Right lobe of liver (tissue), 6 donors: ENCODE results near the gene PHF14. TPM values are rescaled to one million over a fixed set of nuclear protein-coding genes. Genes with fewer than 3 reads are reported as not detected.
"Not testable (repeated sequence)": the region's sequence is repeated elsewhere in the genome, so short reads cannot be mapped to it uniquely, and the experiment has no call there.

Experiments
- ATAC-seq, 4 donors: fragments of 200-7000 bp; cut with Tn5 transposase; one replicate each; pipeline ENCODE4 v1.9.1; 2020; ENCODE audit warnings: mild to moderate bottlenecking in 4 of 4, moderate library complexity in 4 of 4
- DNase-seq, 3 donors: peaks; one replicate each; pipeline ENCODE4 v3.0.0-alpha.2; 2020
- H3K27ac ChIP-seq, 3 donors: fragments of 200-600 bp; one replicate each; pipeline ENCODE4 v1.8.0; 2022
- H3K27me3 ChIP-seq, 2 donors: fragments of 200-600 bp; one replicate each; pipeline ENCODE4 v1.8.0; 2022
- H3K36me3 ChIP-seq, 4 donors: fragments of 200-600 bp; sonication (generic) in 1 of 4; one replicate each; pipeline versions ENCODE4 v1.5.1 to v1.8.0; 2017 to 2022; ENCODE audit warnings: control low read depth in 1 of 4
- H3K4me1 ChIP-seq, 4 donors: fragments of 200-600 bp; sonication (generic) in 1 of 4; one replicate each; pipeline versions ENCODE4 v1.5.1 to v1.8.0; 2017 to 2022; ENCODE audit warnings: control low read depth in 1 of 4
- H3K4me3 ChIP-seq, 3 donors: fragments of 200-600 bp; one replicate each; pipeline ENCODE4 v1.8.0; 2022
- H3K9me3 ChIP-seq, 4 donors: fragments of 200-600 bp; sonication (generic) in 1 of 4; one replicate each; pipeline versions ENCODE4 v1.5.1 to v1.8.0; 2017 to 2022; ENCODE audit warnings: control low read depth in 1 of 4
- CTCF ChIP-seq, 4 donors: fragments of 200-600 bp in 3 of 4; fragments of 450-650 bp in 1 of 4; IDR thresholded peaks; one replicate each; pipeline versions ENCODE4 v1.5.1 to v1.8.0; 2016 to 2022; ENCODE audit warnings: antibody characterized with exemption in 4 of 4, mild to moderate bottlenecking in 2 of 4
- POLR2A ChIP-seq: fragments of 450-650 bp; IDR thresholded peaks from one replicate; pipeline ENCODE4 v1.6.1; 2017; ENCODE audit warnings: antibody characterized with exemption, mild to moderate bottlenecking
- WGBS: methylation state at CpG from one replicate; pipeline ENCODE4 v1.1.6; 2018; ENCODE audit warnings: low coverage, low lambda C conversion rate; ENCODE audit not compliant: insufficient coverage; ENCODE audit errors: missing lambda C conversion rate; 5-methylcytosine and 5-hydroxymethylcytosine counted together
- intact Hi-C, 2 donors: fragments of 100-400 bp; cut with DNase I; formaldehyde crosslinking; loops; one replicate each; pipeline versions ENCODE4 v1.11.2 to v1.14.1; 2022
- total RNA-seq, 6 experiments: library from RNA; depleted of rRNA in 2 of 6; stranded (reverse); fragments of >200 nt in 2 of 6; fragmentation: NEBNext Ultra II Directional in 3 of 6; extraction: Animal tissue kit (Norgen Biotek cat#: 25700) in 3 of 6; gene quantifications; one replicate each; pipeline versions ENCODE4 v1.1.0 to v1.2.4, GENCODE V29; 2016 to 2023
- donor health status: DM: no; HTN: yes; CAD: no.
- donor health status: DM: no; HTN: no; CAD: no.
- donor health status: DM: no; HTN: no; CAD: no.
- donor health status: DM: no; HTN: yes; CAD: no.
- donor health status: DM: no; HTN: yes; CAD: no.

PHF14 gene
- total RNA-seq, 6 experiments from 2014 or later, result 13.5 to 25.7 (median 16.7) TPM

GRCh38 chr7:10977113-10977512, 3.4 kb downstream of the PHF14 start:
- H3K4me1 ChIP-seq, result peaks cover 0 to 8% (median 2%) of the 10 kb centered on the region in 4 donors
- no peak overlapping the region for H3K4me3 ChIP-seq
- no peaks in the 10 kb centered on the region for H3K9me3 ChIP-seq
- intact Hi-C loops, result no loop called here
- no peaks in the 10 kb centered on the region for H3K36me3 ChIP-seq
- WGBS, result 74% methylated on average over 4 of the region's 4 CpGs
- no peaks in the 10 kb centered on the region for H3K27me3 ChIP-seq
- ATAC-seq (no peak), DNase-seq (no peak)
- TF ChIP-seq POLR2A (no peak), CTCF (IDR thresholded peaks at IDR 0.05) (no peak)
- no peak overlapping the region for H3K27ac ChIP-seq

GRCh38 chr7:10981317-10981716, 7.6 kb downstream of the PHF14 start:
- H3K9me3 ChIP-seq, result no peaks in the 10 kb centered on the region
- ATAC-seq (no peak), DNase-seq (no peak)
- H3K27ac ChIP-seq, result no peak overlapping the region
- TF ChIP-seq CTCF (IDR thresholded peaks at IDR 0.05), result no peak
- no peak for TF ChIP-seq POLR2A
- H3K4me1 ChIP-seq, result no peaks in the 10 kb centered on the region
- WGBS, result 91% methylated on average over 3 of the region's 3 CpGs
- H3K4me3 ChIP-seq, result no peak overlapping the region
- no peaks in the 10 kb centered on the region for H3K27me3 ChIP-seq
- intact Hi-C loops, result no loop called here
- H3K36me3 ChIP-seq, result peaks cover 0 to 6% (median 0%) of the 10 kb centered on the region in 4 donors

- H3K36me3 ChIP-seq, intact Hi-C loops, H3K27me3 ChIP-seq, H3K4me1 ChIP-seq, H3K9me3 ChIP-seq, H3K4me3 ChIP-seq, DNase-seq, H3K27ac ChIP-seq, ATAC-seq: not testable (repeated sequence)
- WGBS, result 100% methylated on average over 6 of the region's 6 CpGs
Measured at GRCh38 chr7:10990748-10991147, 17.1 kb downstream of the PHF14 start.

GRCh38 chr7:10995482-10996166, 22.0 kb downstream of the PHF14 start:
- H3K36me3 ChIP-seq, H3K4me3 ChIP-seq, DNase-seq, H3K4me1 ChIP-seq, intact Hi-C loops, H3K9me3 ChIP-seq, ATAC-seq, H3K27me3 ChIP-seq, H3K27ac ChIP-seq: not testable (repeated sequence)
- 98% methylated on average over 6 of the region's 34 CpGs for WGBS

- WGBS, result 69% methylated on average over 4 of the region's 4 CpGs
- Histone ChIP-seq H3K4me3 (no peak overlapping the region), H3K9me3 (no peaks in the 10 kb centered on the region), H3K4me1 (no peaks in the 10 kb centered on the region), H3K27me3 (no peaks in the 10 kb centered on the region), H3K36me3 (no peaks in the 10 kb centered on the region), H3K27ac (no peak overlapping the region)
- TF ChIP-seq CTCF (IDR thresholded peaks at IDR 0.05) (no peak), POLR2A (no peak)
- DNase-seq, result no peak
- ATAC-seq, result peak in 3 of 4 donors; percentile 30 to 83 (median 55)
- intact Hi-C loops, result no loop called here
Measured at GRCh38 chr7:10998996-10999757, 25.5 kb downstream of the PHF14 start.
